Lung (tissue), 12 donors: ENCODE measurements around the gene EXOC3L4. TPM values are rescaled to one million over a fixed set of nuclear protein-coding genes. Genes with fewer than 3 reads are reported as not detected.

Source experiments
- ATAC-seq: fragments of 200-7000 bp; cut with Tn5 transposase; one replicate; pipeline ENCODE4 v1.9.1; 2020; ENCODE audit warnings: moderate number of reproducible peaks; ENCODE audit not compliant: insufficient read depth, low FRiP score
- DNase-seq, 3 donors: peaks; one replicate each; pipeline ENCODE4 v3.0.0-alpha.2; 2013 to 2017
- H3K27ac ChIP-seq, 2 donors: one replicate each; pipeline ENCODE4 v1.5.1; 2013; ENCODE audit warnings: mild to moderate bottlenecking in 2 of 2, moderate library complexity in 2 of 2, control low read depth in 1 of 2, inconsistent platforms in 1 of 2, low read depth in 1 of 2, low read length in 1 of 2
- H3K27me3 ChIP-seq, 3 donors: one replicate each; pipeline ENCODE4 v1.5.1; 2013; ENCODE audit warnings: low read length in 2 of 3; ENCODE audit not compliant: control insufficient read depth in 3 of 3, insufficient read depth in 3 of 3
- H3K36me3 ChIP-seq, 4 donors: one replicate each; pipeline ENCODE4 v1.5.1; 2013; ENCODE audit warnings: low read length in 4 of 4, mild to moderate bottlenecking in 1 of 4, moderate library complexity in 1 of 4; ENCODE audit not compliant: control insufficient read depth in 4 of 4, insufficient read depth in 4 of 4
- H3K4me1 ChIP-seq, 5 donors: one replicate each; pipeline ENCODE4 v1.5.1; 2013; ENCODE audit warnings: low read length in 5 of 5, mild to moderate bottlenecking in 2 of 5, moderate library complexity in 1 of 5; ENCODE audit not compliant: control insufficient read depth in 5 of 5, insufficient read depth in 5 of 5
- H3K4me3 ChIP-seq: one replicate; pipeline ENCODE4 v1.5.1; 2013; ENCODE audit warnings: mild to moderate bottlenecking, control low read depth, moderate library complexity
- H3K9ac ChIP-seq, 2 donors: one replicate each; pipeline ENCODE4 v1.5.1; 2013; ENCODE audit warnings: low read length in 2 of 2, control low read depth in 1 of 2; ENCODE audit not compliant: insufficient read depth in 1 of 2
- H3K9me3 ChIP-seq, 4 donors: one replicate each; pipeline ENCODE4 v1.5.1; 2013; ENCODE audit warnings: low read length in 3 of 4, mild to moderate bottlenecking in 1 of 4, moderate library complexity in 1 of 4; ENCODE audit not compliant: control insufficient read depth in 4 of 4, insufficient read depth in 3 of 4
- WGBS, 2 donors: extraction: QIAGEN DNeasy Blood & Tissue Kit; methylation state at CpG; one replicate each; pipeline ENCODE4 v1.1.7; 2013; 5-methylcytosine and 5-hydroxymethylcytosine counted together
- polyA plus RNA-seq, 2 donors: library from polyadenylated mRNA; stranded (reverse); fragments of 200-250 nt; gene quantifications; one replicate each; pipeline ENCODE4 v1.2.1, GENCODE V29; 2013
- total RNA-seq, 2 donors: library from RNA; depleted of rRNA in 1 of 2; stranded (reverse); fragments of >200 nt in 1 of 2; gene quantifications; one replicate each; pipeline ENCODE4 v1.2.1, GENCODE V29; 2014 to 2021
- TF ChIP-seq, protein P1 (sequence below): IDR thresholded peaks from 2 replicates; pipeline ENCODE4 v1.5.1; 2012; ENCODE audit warnings: mild to moderate bottlenecking; ENCODE audit errors: control extremely low read depth, extremely low read depth
- donor health status: control.
- donor health status: control.
- donor health status: Bipolar disorder and iron deficiency.
- donor health status: healthy.
- donor health status: DM: yes; HTN: yes; CAD: no.

The EXOC3L4 gene
- total and polyA plus RNA-seq, 4 donors: 3.0 to 4.6 (median 3.8) TPM

DNA sequence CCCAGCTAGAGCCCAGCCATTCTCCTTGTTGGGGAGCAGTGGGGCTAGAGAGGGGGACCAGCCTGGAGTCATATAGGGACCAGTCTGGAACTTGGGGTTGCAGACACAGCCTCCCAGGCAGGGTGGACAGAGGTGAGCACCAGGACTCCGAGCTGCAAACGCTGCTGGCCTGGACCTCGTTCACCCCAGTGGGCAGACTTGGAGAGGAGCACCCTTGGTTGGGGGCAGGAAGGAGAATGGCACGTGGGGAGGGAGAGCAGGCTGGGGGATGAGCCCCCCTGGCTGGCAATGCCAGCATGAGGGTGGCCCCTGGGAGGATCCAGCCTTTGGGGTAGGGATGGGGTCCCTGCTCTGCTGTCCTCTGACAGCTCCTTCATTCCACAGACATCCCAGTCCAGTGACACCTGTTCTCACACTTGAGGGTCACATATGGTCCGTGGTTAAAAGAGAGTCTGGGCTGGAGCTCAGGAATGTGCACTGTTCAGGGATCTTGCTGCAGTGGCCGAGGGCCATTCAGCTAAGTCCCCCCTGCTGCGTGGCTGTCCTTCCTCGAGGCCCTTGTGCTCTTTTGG is 7.7 kb upstream of the EXOC3L4 start:
- peaks cover 0 to 8% (median 2%) of the 10 kb centered on the region in 5 donors for H3K4me1 ChIP-seq
- H3K27ac ChIP-seq: no peak overlapping the region
- ATAC-seq: no peak
- H3K4me3 ChIP-seq: no peak overlapping the region
- peaks cover 0 to 5% (median 0%) of the 10 kb centered on the region in 4 donors for H3K9me3 ChIP-seq
- H3K36me3 ChIP-seq: no peaks in the 10 kb centered on the region
- no peak overlapping the region for H3K9ac ChIP-seq
- TF ChIP-seq, protein P1, sequence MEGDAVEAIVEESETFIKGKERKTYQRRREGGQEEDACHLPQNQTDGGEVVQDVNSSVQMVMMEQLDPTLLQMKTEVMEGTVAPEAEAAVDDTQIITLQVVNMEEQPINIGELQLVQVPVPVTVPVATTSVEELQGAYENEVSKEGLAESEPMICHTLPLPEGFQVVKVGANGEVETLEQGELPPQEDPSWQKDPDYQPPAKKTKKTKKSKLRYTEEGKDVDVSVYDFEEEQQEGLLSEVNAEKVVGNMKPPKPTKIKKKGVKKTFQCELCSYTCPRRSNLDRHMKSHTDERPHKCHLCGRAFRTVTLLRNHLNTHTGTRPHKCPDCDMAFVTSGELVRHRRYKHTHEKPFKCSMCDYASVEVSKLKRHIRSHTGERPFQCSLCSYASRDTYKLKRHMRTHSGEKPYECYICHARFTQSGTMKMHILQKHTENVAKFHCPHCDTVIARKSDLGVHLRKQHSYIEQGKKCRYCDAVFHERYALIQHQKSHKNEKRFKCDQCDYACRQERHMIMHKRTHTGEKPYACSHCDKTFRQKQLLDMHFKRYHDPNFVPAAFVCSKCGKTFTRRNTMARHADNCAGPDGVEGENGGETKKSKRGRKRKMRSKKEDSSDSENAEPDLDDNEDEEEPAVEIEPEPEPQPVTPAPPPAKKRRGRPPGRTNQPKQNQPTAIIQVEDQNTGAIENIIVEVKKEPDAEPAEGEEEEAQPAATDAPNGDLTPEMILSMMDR: no peak
- no peak for DNase-seq
- H3K27me3 ChIP-seq: peaks cover 5 to 18% (median 14%) of the 10 kb centered on the region in 3 donors
- 70 to 86% methylated on average over 8 of the region's 8 CpGs for WGBS, 2 donors

DNA sequence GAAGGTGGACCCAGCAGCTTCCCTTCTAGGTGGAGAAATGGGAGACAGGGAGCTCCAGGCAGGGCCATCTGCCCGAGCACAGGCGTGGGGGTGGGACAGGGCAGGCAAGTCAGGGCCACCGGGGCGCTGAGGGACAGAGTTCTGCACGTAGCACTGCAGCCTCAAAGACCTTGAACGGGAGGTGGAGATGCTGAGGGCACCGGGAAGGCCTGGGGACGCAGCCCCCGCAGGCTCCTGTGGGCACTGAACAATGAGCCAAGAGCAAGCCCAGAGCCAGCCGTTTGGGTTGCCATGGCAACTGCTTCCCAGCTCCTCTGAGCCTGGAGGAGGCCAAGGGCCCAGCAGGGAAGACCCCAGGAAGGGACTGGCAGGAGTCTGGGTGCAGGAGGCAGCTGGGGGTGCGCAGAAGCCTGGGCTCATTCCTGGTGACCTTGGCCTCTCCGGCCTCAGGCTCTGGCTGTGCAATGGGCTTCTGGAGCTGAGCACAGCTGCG is 7.1 kb upstream of the EXOC3L4 start:
- DNase-seq (no peak), ATAC-seq (no peak)
- no peak overlapping the region for H3K27ac ChIP-seq
- H3K9ac ChIP-seq: no peak overlapping the region
- peaks cover 5 to 15% (median 14%) of the 10 kb centered on the region in 3 donors for H3K27me3 ChIP-seq
- no peak overlapping the region for H3K4me3 ChIP-seq
- H3K36me3 ChIP-seq: no peaks in the 10 kb centered on the region
- peaks cover 0 to 3% (median 0%) of the 10 kb centered on the region in 4 donors for H3K9me3 ChIP-seq
- 80 to 87% methylated on average over 10 to 13 of the region's 13 CpGs for WGBS, 2 donors
- peaks cover 0 to 9% (median 2%) of the 10 kb centered on the region in 5 donors for H3K4me1 ChIP-seq
- TF ChIP-seq, protein P1: no peak

DNA sequence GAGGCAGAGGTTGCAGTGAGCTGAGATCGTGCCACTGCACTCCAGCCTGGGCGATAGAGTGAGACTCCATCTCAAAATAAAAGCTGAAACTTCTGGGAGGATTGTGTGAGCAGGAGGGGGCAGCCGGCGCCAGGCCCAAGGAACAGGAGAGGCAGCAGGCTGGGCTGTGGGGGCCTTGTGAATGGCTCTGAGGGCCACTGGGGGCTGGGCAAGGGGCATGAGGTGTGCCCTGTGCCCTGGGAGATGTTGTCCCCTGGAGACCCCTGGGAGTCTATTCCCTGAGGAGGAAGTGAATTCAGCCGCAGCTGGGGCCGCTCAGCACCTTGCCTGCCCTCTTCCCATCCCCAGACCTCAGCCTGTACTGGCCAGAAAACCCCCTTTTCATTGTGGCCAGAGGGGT is 5.6 kb upstream of the EXOC3L4 start:
- no peak for ATAC-seq
- Histone ChIP-seq H3K9ac (no peak overlapping the region), H3K9me3 (peaks cover 0 to 3% (median 0%) of the 10 kb centered on the region in 4 donors), H3K27ac (no peak overlapping the region), H3K4me3 (no peak overlapping the region), H3K27me3 (peaks cover 0 to 14% (median 9%) of the 10 kb centered on the region in 3 donors), H3K4me1 (peaks cover 0 to 8% (median 2%) of the 10 kb centered on the region in 5 donors), H3K36me3 (no peaks in the 10 kb centered on the region)
- no peak for DNase-seq
- TF ChIP-seq, protein P1: no peak
- 89 to 91% methylated on average over 6 of the region's 6 CpGs for WGBS, 2 donors
